ENCODE measurements around the gene RAD23A.

RAD23A gene

DNA sequence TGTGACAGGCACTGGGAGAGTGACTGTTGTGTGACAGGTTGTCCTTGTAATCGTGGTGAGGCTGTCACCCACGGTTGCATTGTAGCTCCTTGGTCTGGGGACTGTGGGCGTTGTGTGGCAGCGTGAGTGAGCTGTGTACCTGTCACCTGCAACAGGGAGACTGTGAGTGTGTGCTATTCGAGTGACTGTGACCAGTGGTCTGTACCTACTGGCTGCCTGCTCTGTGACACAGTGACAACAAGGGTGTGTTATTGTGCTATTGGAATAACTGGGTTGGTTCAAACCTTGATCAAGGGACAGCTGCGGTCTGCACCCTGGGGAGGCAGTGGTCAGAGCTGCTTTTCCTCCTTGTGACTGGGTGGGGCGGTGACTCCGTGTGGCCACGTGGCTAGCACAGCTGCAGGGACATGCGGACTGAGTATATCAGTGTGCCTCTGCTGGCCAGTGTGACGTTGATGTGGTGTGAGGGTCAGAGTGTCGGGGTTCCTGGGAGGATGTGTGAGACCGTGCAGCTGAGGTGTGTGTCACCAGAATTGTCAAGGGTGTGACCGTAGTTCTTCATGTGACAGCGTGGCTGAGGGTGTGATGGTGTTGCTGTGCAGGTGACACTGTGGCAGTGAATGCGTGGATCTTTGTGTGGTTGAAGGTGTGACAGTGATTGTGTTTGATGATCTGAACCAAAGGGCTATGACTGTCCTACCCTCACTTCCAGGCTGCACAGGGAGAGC, 39.6 kb downstream of the RAD23A start:
- DNase-seq = peak in 1 of 2 experiments; percentile 60

DNA sequence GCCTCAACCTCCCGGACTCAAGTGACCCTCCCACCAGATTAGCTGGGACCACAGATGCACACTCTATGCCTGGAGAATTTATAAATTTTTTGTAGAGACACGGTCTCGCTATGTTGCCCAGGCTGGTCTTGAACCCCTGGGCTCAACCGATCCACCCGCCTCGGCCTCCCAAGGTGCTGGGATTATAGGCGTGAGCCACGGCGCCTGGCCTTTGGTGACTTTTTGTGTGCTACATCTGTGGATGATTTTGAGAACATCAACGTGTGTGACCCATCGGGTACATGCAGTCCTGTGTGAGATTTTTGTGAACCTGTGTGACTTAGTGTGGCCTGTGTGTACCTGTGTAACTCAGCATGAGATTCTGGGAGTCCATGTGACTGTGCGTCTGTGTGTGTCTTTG, 41.1 kb downstream of the RAD23A start:
- DNase-seq = no peak

DNA sequence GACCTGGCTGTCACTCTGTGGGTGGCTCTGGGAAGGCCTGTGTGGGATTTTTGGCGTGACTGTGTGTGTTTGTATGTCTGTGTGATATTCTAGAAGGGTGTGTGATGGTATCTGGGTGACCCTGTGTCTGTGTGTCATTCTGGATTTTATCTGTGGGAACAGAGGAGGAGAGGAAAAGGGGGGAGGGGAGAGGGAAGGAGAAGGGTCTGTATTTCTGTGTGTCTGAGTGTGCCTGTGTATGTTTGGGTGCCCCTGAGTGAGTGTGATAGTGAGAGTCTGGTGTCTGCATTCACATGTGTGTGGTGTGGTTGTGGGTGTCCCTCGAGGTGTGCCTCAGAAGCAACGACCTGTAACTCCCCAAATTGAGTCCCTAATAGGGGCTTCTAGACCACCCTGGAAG, 41.5 kb downstream of the RAD23A start:
- DNase-seq = no peak

DNA sequence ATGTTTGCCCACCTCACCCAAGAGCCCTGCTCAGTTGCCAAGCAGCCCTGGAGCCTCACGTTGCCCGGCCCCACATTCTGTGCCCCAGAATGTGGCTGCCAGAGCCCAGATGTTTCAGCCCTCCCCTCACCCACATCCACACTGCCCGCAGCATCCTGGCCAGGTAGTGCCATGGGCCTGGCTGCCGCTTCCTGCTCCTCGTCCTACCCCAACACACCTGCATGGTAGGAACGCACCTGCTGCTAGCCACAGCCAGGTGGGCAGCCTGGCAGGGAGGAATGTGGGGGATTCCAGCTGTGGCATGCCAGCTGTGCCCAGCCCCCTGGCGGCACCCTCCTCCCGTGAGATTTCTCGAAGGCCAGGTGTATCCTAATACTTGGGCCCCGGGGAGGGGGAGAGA, 42.1 kb downstream of the RAD23A start:
- DNase-seq = no peak

DNA sequence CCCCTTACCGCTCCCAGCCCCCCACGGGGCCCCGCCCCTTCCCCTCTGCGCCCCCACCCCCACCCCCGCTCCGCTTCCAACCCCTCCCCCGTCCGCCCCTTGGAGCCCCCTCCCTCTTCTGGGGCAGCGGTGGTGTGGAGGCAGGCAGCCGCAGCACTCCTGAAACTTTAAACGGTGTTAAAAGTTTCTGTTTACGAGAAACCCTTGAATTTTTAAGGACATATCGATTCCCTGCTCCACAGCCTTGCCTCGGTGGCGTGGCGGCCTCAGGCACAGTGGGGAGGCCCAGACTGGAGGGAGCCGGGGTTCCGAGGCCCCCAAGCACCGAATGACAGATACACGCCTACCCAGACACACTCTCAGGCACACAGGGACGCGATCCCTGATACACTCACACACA, 44.8 kb downstream of the RAD23A start:
- DNase-seq = no peak

DNA sequence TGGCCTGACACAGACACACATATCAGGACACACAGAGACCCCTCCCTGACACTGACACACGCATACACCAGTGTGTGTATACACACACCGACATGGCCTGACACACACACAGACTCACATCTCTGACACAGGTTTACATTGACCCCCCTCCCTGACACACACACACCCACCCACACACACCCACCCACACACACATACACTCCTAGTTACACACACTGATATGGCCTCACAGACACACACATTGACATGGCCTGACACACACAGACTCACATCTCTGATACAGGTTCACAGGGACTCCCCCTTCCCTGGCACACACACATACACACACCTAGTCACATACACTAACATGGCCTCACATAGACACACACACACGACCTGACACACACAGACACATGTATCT, 45.2 kb downstream of the RAD23A start:
- no peak for DNase-seq

DNA sequence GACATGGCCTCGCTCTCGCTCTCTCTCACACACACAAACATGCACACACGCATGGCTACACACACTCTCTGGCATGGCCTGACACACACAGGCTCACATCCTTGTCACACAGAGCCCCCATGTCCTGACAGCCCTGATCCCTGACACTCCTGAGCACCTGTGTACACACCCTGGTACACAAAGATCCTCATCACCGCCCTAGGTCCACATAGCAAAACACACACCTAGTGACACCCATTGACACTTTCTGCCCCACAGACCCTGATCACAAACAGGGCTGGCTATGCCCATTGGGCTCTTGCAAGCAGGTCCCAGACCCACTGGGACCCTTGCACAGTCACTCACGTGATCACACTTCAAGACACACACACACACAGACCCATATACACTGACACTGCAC, 45.6 kb downstream of the RAD23A start:
- DNase-seq = no peak

DNA sequence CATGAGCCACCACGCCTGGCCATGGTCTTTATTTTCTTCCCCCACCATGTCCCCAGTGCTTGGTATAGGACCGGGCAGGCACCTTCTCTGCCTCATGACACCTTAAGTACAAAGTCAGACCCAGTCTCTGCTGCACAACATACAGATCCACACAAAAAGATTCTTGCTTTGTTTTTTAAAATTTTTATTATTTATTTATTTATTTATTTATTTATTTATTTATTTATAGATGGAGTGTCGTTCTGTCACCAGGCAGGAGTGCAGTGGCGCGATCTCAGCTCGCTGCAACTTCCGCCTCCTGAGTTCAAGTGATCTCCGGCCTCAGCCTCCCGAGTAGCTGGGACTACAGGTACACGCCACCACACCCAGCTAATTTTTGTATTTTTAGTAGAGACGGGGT, 47.1 kb downstream of the RAD23A start:
- no peak for DNase-seq

DNA sequence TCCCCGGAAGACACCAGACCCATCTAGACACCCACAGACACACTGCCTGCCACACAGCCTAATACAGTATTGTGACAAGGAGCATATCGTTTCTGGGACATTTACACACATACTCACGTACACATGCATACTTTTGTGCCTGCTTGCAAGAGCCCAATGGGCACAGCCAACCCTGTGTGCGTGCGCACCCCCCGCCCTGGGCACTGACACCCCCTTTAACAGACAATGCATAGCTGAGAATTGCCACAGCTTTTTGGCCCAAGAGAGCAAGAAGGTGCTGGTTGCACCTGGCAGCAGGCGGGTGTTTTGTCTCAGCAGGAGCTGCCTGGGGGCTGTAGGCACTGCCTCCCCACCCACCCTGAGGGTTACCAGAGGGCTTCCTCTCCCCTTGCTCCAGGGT, 47.9 kb downstream of the RAD23A start:
- no peak for DNase-seq

DNA sequence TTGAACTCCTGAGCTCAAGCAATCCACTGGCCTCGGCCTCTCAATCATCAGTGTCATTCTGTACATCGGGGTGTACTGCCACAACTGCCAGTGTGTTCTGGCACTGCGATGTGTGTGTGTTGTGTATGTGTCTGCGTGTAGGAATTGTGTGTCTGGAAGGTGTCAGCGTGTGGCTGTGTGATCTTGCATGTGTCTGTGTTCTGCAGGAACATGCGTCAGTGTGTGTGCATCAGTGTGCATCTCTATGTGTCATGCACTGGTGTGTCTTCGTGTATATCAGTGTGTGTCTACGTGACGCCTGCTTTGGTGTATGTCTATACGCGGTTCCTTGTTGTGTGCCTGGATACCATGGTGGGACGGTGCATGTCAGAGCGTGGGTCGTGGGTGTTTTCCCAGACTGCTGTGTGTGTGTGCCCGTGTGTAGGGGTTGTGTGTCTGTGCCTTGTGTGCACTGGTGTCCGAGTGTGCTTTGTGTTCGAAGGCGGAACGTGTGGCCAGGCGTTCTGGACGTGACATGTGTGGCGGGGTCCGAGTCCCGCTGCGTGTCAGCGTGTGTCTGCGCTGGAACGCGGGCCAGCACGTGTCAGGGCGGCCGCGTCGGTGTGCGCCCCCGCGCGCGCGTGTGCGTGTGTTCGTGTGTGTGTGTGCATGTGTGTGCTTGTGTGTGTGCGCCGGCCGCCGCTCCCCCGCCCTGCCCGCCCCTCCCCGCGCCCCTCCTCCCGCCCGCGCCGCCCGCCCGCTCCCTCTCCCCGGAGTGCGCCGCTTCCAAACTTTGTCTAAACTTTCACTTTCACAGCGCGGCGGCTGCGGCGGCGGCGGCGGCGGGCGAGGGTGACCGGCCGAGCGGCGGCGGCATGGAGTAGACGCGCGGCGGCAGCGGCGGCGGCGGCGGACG, 49.3 kb downstream of the RAD23A start, which contains the start of gene NFIX:
TSS of gene NFIX (plus strand) at position 775 of the 895 bp plus-strand sequence. CDS start 363 bp downstream, outside the sequence.
- DNase-seq = no peak

DNA sequence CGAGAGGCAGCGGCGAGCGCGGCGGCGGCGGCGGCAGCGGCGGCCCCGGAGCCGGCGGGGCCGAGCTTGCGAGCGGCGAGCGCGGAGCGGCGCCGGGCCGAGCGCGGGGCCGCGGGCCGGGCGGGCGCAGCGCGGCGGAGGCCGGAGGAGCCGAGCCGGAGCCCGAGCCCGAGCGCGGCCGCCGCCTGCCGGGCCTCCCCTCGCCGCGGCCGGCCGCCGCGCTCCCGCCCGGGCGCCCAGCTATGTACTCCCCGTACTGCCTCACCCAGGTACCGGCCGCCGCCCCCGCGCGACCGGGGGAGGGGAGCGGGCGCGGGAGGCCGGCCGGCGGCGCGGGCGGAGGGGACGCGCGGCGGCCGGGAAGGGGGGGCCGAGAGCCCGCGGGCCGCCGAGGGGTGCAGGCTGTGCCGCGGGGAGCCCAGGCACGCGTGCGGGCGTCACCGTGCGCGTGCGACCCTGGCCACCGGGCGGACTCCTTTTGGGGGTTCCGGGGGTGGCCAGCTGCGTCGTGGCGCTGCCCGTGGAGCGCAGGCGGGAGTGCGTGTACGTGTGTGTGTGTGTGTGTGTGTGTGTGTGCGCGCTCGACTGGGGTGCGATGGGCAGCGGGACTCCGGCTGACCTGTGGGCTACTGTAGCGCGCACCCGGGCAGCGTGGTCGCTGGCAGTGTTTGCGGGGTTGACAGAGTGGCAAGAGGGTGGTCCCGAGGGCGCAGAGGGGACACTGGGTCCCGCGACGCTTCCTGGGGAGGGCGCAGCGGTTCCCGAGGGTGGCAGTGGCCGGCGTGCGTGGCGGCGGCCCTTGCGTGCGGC, 50.1 kb downstream of the RAD23A start:
- DNase-seq = no peak

DNA sequence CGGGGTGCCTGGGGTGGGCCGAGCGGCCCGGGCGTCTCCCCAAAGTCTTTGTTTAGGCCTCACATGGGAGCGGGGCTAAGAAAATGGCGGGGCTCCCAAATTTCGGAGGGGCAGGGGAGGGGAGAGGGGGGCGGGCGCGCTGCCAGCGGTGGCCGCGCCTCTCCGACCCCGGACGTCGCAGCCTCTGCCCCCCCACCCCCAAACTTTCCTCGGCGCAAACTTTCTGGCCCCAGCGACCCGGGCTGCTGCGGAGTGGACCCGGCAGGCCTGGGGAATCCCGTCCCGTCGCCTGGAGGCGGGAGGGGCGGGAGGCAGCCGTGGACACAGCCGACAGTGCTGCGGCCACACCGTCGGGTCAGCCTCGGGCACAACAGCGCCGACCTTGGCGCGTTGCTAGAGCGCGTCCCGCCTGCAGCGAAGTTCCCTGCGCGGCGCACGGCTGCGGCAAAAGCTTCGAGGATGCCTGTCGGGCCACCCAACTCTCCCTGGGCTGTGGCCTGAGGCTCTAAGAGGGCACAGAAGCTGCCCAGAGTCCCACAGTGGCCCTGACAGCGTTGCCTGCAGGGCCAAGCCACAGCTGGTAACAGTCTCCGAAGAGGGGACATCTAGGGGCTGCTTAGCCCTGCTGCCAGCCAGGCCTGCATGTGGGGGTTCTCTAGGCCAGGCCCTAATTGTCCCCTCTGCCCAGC, 50.9 kb downstream of the RAD23A start:
- DNase-seq = no peak

DNA sequence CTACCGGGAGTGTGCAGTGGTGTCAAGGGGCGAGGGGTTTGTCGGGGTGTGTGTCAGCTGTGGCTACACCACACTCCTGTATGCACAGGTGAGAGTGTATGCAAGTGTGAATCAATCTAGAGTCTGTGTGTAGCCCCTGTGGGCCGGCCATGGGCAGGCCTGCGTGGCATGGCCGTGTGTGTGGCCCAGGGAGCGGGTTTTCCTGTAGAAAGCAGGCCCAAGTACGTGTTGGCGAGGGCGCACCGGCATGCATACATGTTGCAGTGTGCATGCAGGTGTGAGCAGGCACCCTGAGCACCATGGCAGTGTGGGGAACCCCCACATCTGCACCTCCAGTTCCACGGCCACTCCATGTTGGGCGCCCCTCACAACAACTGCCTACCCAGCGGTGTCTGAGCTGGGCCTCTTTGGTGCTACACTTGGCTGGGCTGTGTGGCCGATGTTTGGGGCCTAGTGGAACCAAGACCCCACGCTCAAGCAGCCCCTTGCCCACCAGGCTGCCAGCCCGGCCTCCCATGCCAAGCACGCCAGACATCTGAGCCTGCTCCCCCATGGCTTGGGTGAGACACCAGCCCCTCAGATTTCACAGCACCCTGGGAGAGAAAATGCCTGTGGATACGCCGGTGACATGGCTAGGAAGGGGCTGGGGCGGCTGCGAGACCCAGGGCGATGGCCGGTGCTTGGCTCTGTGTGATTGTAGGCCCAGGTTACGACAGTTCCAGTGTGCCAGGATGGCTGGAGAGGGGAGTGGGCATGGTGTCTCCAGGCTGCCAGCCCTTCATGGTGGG, 51.7 kb downstream of the RAD23A start:
- DNase-seq = no peak

DNA sequence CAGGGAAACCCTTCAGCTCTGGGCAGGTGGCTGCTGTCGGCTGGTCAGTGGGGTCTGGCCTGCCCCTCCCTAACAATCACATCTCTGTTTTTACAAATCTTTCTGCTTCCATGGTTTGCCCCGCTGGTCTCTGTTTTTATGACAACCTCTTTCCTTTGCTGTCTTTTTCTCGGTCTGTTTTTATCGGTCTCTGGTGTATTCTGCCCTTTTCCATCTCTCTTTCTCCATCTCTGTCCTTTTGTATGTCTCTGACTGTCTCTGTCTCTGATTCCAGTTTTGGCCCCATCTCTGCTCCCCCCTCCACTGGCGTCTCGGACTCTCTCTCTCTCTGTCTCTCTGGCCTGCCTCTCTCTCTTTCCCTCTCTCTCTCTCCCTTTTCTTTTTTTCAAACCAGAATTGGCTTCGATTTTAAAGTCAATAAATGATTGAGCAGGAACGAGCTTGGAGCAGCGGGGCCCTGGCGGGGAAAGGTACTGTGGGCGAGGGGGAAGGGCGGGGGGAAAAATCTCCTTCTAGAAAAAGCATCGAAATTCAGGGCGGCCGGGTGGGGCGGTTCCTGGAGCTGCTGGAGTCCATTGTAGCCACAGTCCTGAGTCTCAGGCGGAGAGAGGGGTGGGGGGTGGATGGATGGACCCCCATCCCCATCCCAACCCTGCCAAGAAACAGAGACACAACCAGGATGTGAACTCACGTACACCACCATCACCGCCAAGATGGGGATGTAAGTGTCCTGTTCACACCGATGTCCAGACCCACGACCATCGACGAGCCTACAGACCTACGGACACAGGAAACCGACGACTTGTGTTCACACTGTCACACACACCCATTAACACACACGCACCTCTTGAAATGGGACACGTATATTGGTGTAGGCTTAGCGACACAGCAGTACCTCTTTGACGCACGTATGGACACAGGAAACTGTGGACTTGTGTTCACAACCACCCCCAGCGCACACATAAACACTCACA, 52.6 kb downstream of the RAD23A start:
- DNase-seq = no peak

DNA sequence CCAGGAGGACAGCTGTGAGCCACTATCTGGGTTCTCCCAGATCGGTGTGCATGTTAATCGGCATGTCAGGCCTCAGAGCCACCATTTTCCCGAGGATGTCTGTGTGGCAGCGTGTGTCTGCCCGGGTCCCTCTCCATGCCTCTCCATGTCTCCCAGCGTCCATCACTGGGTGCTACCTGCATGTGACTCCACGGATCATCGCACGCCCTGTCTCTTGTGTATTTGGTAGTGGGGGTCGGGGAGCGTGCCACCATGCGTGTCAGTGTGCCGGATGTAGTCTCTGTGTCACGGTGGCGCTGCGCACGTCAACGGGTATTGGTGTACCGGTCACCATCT, 55.5 kb downstream of the RAD23A start:
- DNase-seq = no peak

DNA sequence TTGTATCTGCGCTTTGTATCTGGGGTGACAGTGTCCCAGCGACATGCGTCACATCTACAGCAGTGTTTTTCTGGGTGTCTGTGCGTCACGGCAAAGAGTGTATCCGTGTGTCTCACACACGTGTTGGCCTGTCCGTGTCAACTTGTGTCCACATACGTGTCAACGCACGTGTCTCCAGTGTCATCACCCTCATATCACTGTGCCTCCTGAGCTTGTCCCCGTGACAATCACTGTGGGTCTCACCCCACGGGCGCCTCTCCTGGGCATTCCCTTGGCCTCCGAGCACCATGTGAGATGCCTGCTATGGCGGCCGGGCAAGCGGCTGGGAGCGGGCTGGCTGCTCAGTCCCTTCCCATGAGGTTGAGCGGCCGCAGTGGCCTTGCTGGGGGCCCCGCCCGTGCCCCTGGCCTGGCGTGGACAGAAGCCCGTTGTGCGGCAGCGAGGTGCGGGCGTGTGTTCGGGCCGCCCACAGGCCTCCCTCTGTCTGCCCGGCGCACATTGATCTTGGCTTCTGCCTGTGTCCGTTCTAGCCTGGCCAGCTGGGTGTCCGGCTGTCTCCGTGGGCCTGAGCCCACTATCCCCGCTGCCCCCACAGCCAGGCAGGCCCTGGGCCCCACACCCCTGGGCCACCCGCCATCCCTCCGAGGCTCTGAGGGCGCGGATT, 56.0 kb downstream of the RAD23A start:
- no peak for DNase-seq

DNA sequence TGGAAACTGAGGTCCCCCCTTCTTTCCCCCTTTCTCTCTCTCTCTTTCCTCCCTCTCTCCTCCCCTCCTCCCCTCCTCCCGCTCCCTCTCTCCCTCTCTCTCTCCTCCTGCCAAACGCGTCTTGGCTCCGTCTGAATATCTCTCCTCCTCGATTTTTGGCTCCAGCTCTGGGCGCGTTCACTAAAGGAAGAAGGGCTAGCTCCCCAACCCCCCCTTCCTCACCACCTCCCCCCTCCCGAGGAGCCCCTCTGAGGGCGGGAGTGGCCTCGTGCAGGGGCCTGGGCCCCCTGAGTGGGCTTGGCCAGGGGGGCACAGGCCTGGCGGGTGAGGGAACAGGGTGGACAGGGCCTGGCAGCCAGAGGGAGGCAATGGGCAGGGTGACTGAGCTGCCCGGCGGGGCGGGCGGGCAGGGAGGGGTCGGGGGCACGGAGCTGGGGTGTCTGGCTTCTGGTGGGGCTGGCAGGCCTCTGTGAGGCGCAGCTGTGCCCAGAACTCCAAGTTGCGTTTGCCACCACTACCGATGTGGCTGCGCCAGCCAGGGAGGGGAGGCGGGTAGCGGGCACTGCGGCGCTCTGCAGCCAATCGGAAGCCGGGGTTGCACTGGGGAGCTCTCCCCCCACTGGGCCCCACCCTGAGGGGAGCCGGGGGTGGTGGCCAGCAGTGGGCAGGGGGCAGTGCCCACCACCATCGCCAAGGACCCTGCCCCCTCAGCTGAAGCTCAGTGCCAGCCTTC, 56.7 kb downstream of the RAD23A start:
- DNase-seq = no peak

DNA sequence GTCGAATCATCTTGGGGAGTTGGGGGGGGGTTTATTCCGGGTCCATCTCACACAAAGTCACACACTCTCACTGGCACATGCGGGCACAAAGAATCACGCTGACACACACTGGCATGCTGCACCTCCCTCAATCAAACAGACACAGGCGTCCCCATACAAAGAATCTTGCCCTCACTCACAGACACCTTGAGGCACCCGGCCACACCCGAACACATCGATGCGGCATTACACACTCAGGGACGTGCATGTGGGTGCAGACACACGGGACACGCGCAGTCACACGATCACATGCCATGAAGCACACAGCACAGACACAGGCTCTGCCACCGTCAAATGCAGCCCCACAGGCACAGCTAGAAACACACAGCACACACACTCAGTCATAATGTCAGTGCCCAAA, 57.4 kb downstream of the RAD23A start:
- no peak for DNase-seq

All from NCI-H524 (cell line).